GM19395 (cell line): ENCODE results near the gene DOCK4.

Experiments used
- ATAC-seq: cut with Tn5 transposase; IDR thresholded peaks from one replicate; pipeline ENCODE4 v1.9.1; 2021; ENCODE audit warnings: mild to moderate bottlenecking, moderate library complexity; ENCODE audit not compliant: unreplicated experiment

The DOCK4 gene

DNA sequence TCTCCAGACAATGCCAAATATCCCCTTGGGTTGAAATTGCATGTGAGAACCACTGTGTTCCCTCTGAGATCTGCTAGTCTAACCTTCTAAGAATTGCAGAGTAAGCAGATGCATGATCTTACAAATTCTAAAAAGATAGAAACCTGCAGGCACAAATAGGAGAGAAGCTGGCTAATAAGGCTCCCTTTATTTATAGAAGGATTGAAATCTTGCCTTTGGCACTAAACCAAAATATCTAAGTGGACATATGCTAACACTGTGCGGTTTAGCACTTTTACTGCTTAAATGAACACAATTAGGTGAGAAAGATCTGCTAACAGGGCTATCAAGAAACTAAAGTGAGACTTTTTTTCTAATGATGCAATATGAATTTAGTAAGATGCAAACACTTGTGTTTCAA, 225.5 kb downstream of the DOCK4 start:
- no peak for ATAC-seq

DNA sequence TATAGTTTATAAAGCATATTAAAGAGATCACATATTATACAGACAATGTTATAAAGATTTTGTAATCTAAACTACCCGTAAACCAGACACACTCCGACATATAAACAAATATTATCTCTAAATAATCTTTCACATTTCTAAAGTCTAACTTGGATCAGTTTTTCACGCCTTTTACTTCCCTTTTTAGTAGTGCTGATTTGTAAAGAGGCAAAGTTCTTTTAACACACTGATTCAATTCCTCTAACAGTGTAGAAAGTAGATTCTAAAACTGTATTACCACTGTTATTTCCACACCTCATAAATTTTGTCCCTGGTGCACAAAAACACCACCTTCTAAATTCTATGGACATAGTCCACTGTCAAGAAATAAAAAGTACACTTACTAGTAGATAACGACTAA, 230.9 kb downstream of the DOCK4 start:
- ATAC-seq: no peak

DNA sequence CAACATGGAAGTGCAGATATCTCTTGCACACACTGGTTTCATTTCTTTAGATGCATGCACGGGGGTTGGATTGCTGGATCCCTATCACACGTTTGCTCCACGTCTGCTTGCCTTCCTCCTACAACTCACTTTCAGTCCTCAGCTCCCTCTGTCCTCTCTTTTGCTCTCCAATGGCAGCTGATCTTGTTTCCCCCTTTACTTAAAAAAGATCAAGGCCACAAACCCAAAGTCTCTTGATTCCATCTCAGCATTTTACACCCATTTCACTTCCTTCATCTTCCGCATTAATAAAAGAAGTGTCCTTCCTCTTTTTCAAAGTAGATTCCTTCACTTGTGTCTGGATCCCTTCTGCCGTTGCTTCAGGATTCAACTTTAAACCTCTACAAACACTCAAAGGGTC, 245.2 kb downstream of the DOCK4 start:
- ATAC-seq: no peak

DNA sequence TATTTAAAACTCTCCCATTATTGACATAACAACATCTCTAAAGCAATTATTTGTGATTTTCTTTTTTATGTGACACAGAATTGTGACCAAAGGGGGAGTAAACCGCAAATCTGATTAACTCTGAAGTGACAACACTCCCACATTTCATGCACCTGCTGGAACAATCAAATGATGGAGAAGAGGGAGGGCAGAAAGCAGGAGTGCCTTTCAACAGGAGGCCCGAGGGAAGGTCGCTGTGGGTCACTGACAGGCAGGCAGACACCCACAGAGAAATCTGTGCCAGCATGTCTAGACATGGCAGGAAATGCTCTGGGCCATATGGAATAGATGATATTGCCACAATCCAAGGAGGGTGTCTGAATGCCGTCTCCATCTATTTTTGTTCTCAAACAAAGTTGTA, 247.3 kb downstream of the DOCK4 start:
- no peak for ATAC-seq

DNA sequence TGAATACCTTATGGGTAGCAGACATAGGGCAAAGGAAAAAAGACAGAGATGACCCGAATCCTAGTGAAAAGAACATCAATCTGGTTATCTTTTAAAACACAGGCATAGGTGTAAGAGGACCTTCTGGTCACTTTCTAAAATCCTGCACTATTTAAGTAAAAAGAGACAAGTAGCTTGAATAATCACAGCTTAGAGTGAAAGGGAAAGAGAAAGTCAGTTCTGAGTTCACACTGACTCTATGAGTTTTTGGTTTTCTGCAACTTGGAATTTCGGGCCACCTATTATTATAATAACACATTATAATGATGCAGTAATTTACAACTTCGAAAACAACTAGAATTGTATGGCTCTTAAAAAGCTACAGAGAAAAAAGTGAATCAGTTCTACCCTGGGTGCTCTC, 247.8 kb downstream of the DOCK4 start:
- ATAC-seq: no peak

DNA sequence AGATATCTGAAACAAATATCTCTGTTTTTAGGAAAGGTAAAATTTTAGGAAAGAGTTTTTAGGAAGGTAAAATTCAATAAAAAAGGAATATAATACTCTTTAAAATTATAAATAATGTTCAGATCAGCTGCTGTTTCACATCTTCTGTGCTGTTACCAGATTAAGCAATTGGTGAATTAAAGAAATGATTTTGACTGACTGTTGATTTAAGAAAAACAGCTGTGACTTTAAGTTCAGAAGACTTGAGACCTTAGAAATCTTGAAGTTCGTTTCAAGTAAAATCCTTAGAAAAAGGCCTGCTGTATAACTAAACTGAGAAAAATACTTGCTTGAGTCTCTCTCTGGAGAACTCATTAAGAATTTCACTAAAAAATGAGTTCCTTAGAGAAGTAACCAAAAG, 250.6 kb downstream of the DOCK4 start:
- no peak for ATAC-seq

DNA sequence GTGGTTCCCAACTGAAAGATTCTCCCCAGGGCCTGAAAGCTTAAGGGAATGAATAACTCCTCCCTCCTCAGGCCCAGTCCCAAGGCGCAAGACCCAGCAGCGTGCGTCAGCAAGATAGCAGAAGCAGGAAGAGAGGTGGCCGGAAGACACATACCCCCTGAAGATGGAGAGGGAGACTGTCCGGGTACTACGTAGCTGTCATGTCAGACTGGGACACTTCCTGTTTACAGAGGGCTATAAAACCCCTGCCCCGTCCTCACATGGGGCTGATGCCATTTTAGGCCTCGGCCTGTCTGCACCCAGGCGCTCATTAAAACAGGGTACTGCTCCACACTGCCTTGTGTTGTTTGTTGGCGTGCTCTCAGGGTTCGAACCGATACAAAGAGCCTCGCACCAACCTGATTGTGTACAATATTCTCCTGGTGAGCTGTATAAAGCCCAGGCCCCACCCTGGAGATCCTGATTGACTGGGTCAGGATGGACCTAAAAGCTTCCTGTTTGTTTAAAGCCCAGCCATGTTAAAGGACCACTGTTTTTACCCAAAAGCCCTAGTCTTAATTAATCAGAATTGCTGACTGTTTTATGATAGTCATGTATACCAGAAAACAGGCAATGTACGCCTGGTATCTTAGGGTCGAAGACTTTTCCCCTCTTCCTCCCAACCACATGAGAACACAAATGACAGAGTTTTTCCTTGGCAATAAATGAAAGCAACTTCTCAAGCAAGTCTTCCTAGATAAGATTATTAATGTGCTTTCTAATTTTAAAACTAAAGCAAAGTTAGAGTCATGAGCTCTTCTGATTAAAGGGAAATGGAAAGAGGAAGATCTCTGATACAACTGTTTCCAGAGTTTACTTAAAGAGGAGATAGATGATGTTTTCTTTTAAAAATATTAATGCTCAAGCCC, 251.5 kb downstream of the DOCK4 start:
- no peak for ATAC-seq

DNA sequence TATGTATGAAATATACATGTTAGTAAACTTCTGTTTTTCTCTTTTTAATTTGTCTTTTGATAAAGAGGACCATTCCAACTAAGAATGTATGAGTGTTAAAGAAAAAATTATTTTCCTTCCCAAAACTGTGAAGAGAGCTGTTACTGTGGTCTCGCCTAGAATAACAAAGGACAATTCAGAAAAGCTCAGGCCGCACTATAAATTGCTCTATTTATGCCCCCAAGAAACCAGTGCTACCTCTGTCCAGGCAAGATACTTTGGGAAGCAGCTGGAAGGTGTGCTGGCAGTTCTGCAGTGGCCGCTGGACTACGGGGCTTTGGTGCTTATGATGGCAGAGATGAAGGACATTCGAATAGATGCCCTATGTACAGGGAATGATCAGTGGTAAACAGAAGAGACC, 252.1 kb downstream of the DOCK4 start:
- no peak for ATAC-seq

DNA sequence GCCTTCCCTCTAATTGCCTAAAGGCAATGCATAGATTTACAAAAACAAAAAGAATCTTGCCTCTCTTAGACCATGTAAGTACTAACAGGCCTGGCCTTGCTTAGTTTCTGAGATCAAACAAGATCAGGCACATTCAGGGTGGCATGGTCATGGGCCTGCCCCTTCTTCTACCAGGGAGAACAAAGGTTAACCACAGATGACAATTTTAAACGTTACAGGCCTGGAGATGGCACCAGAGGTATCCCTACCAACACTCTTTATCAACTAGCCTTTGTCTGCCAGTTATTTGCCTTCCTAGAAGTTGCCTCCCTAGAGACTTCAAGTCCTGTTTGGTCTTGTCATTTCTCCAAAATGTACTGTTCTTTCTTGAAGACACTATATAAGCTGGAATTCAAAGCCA, 252.6 kb downstream of the DOCK4 start:
- no peak for ATAC-seq

DNA sequence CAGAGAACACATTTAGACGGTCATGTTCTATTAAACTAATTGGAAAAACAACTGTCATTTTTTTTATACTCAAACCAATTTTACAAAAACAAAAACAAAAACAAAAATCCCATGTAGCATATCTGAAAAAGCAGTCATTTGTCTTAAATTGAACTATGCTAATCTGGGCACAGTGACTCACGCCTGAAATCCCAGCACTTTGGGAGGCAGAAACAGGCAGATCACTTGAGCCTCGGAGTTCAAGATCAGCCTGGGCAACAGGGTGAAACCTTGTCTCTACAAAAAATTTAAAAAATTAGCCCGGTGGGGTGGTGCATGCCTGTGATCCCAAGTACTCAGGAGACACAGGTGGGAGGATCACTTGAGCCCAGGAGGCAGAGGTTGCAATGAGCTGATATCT, 253.4 kb downstream of the DOCK4 start:
- no peak for ATAC-seq

DNA sequence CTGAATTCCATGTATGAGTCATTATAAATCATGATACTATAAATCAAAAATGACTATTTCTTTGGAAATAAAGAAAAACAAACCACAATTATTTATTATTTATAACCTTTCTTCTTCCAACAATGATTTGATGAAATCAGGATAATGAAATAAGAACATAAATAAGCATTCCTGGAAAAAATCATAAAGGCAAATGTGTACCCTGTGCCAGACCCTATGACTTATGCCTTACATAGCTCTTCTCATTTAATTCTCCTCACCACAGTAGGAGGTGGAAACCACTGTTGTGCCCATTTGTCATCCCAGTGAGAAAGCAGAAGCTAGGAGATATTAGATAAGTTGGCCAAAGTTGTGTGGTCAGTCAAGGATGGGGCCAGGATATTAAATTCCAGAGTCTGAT, 255.1 kb downstream of the DOCK4 start:
- ATAC-seq: no peak

DNA sequence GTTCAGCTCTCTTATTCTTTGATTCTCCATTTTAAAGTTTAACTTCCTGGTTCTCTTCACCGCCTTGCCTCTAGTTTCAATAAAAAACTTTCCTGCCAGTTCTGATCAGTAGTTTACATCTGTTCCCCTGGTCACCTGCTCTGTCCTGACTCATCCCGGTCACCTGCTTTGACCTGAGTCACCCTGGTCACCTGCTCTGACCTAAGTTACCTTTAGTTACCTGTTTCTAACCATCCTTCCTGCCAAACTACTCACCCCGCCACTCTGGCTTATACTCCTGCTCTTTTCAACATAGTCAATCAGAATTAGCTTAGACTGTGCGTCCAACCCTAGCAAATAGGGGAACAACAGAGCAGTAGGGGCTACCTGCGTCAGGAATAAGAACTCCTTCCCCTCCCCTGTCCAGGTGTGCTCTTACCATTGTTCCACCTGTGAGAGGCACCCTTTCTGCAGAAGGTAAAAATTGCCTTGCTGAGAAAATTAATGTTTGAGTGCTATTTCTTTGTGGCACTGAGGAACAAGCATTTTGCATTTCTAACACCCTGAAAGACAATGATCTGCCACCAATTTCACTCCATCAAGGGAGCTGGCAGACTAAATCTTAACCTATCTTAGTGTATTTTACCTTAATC, 263.6 kb downstream of the DOCK4 start:
- no peak for ATAC-seq

DNA sequence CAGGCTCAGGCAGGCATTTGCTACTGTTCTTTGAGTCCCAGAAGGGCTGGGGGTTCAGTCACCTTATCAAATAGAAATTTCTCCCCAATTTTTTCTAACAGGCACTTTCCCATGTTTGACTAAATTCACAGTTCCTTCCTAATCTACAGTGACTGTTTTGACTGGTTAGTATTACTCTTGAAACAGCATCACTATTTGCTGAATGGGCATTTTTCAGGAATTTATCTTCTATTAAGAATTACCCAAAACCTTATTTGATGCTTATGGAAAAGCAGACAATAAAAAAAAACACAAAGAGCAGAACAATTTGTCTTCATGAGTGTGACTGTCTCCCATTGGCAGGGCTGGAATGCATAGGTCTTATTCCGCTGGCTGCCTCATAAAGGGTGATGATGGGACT, 269.0 kb downstream of the DOCK4 start:
- no peak for ATAC-seq

DNA sequence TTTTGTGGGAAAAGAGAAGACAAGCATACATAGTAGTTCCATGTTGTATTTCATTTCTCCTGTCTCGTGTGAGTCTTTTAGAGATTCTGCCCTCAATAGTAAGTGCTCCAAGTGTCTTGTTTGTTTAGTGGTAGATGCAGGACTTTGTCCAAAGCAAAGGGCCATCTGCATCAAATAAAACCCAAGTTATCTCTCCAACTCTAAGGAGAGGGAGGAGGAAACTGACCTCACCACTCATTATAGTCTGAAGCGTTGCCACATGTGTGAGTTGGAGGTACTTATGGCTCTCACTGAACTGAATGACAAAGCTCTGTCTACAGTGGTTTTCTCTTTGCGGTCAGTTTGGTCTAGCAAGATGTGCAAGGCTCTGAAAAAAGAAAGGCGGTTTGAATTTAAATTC, 272.6 kb downstream of the DOCK4 start:
- ATAC-seq: no peak

DNA sequence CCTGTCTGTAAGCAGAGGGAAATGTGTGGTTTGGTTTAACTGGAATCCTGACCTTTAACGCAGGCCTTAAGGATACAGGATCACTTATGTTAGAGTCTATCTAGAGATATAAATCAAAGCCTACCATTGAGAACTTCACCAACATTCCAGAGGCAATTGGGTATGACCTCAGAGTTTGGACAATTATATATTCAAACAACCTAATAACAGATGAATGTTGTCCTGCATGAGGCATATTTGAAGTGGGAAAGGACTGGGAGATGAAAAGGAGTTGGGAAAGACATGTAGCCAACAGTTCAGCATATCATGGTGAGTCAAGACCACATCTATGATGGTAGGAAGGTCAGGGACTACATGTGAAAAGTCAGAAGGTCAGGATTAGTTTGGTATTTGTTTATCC, 274.2 kb downstream of the DOCK4 start:
- ATAC-seq: no peak

DNA sequence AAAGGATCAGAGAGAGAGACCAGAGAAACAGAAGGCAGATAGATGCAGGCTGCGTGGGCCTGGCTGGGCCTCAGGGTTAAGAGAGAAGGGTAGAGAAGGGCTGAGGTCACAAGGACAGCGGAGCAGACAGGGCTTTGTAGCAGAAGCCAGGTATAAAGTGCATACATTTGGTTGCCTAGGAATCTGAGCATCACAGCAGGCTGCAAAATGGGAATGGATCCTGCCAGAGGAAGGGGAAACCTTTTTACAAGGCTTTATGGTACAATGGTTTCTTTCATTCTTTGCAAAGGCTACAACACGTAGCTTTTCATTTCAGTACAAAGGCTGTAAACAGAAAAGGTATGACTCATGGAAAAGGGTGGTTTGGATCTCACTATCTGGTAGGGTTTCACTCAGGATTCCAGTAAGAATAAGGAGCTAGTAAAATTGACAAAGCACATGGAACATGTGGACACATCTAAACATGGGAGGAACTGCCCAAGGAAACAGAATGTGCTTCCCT, 275.1 kb downstream of the DOCK4 start:
- no peak for ATAC-seq

DNA sequence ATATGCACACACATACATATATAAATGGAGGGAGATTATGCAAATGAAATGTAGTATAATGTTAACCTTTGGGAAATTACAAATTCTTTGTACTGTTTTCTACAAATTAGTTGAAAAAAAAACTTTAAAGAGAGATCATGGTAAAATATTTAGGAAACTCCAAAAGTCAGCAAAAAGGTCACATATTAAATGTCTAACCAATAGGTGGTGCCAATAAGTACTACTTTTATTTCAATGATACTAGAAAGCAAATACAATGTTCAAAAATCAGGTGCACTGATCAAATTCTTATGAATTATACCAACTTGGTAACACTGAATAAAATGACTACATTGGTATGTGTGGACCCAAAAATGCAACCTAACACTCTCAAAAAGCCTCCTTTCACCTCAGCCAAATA, 276.9 kb downstream of the DOCK4 start:
- no peak for ATAC-seq

DNA sequence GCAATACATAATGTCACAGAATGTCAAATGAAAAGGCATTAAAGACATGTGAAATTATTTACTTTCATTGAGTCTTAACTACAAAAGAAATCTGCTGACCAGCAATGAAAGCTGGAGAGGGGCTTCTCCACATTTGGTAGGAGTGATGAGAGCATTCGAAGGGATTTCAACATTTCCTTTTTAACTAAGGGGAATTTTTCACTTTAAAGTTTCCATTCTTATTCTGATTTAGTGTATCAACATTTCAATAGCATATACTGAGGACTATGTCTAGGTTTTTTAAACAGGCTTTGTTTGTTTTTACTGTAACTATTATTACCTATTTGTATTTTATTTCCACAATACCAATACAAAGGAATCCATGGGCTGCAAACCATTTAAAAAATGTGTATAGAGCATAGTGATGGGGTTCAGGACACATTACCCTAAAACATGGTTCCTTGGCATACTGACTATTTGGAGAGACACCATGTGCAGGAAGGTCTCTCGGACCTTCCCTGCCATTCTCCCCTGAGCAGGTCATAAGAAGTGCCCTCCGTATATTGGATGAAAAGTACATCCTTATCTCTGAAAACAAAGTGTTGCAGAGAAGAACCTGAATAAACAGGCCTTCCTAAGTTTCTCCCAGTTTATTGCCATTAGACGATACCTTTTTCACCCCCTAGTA, 278.7 kb downstream of the DOCK4 start:
- no peak for ATAC-seq

DNA sequence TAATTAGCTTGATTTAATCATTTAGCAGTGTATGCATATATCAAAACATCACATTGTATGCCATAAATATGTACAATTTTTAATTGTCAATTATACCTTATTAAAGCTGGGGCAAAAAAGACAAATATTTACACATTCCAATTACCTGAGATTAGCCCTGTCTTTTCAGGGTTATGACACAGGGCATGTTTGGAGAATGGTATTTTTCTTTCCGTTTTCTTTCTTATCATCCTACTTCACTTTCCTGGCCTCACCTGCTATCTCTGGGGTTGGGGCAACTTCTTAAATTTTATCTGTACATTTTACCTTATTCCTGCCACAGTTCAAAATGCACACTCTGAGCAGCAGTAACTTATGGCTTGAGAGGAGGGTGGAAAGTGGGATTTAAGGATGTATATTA, 285.9 kb downstream of the DOCK4 start:
- no peak for ATAC-seq

DNA sequence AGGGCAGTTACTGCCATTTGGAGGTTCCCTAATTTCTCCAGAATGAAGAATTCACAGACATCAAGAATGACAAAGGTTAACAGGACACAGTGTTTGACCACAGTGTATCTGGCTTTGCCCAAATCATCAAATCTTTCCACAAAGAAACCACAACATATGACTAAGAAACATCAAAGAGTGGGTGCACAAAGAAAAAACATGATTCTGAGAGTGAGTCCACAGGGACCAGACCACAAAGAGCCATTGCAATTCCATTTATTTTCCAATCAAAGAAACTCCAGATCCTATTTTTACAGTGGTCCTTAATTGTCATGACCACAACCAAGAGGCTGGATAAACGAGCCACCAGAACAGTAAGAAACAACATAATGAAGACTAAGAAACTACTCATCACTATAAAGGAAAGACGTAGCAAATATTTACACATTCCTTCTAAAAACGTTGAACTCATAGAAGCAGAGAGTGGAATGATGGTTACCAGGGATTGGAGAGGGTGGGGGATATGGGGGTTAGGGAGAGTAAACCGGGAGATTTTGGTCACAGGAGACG, 286.5 kb downstream of the DOCK4 start:
- ATAC-seq: no peak

DNA sequence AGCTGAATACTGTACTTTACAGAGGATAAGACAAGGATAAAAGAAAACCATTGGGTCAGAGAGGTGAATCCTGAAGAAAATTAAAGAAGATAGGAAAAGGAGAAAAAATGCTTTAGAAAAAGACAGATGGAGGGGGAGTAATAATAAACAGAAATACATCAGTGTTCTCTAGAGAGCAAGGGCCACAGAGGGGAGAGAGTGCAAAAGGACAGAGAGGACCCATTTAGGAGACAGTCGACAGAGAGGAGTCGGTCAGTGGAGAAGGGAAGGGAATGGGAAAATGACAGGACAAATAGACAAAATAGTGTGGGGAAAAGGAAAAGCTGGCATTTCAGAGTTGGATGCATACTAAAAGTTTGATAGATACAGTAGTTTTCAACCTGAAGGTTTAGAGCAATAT, 287.0 kb downstream of the DOCK4 start:
- ATAC-seq: no peak

DNA sequence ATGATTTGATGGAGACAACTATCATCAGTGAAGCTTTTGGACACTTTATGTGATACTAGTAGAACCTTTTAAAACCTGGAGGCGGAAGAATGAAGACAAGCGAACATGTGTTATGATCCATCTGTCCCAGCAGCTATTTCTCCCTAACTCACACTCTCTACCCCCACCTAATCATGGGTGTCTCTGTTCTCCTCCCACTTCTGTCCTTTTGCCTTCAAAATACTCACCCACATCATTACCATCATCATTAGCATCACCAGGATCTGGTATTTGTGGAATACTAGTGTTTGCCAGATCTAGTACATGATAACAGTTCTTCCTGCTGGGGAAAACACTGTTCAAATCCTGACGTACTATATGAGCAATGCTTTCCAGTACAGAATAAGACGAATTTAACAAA, 287.7 kb downstream of the DOCK4 start:
- no peak for ATAC-seq
